HepG2 (cell line): ENCODE data around the gene CEP68. TPM values are rescaled to one million over a fixed set of nuclear protein-coding genes. Genes with fewer than 3 reads are reported as not detected.

Experiments
- ATAC-seq: fragments of 200-7000 bp; cut with Tn5 transposase; 3 replicates; pipeline ENCODE4 v1.9.1; 2020; ENCODE audit warnings: mild to moderate bottlenecking, moderate library complexity
- BruUV-seq: library from RNA; stranded (reverse); fragments of 400-500 nt; replicated peaks from 2 replicates; lab custom pipeline; 2021; lab: Mats Ljungman, UMichigan
- CTCF ChIA-PET: fragments of 300-600 bp; formaldehyde crosslinking; extraction: SDS; loops from one replicate; lab custom pipeline; 2021; ENCODE audit warnings: low total read pairs, inconsistent platforms, low intra/inter-chr PET ratio; lab: Yijun Ruan, JAX
- POLR2A ChIA-PET: fragments of 350-600 bp; sonication (Branson Sonifier 250); formaldehyde crosslinking; loops from one replicate; lab custom pipeline; 2020; ENCODE audit warnings: antibody characterized with exemption, inconsistent platforms; lab: Yijun Ruan, JAX
- DNase-seq: peaks from one replicate; pipeline ENCODE4 v3.0.0-alpha.2; 2015; ENCODE audit warnings: low spot score
- FAIRE-seq: peaks from 3 replicates; lab custom pipeline; 2011; peaks lifted over from hg19 to GRCh38; lab: Jason Lieb, UNC
- H2AFZ ChIP-seq: one replicate; pipeline ENCODE4 v1.6.1; 2011; ENCODE audit warnings: low read length, inconsistent platforms
- H3K27ac ChIP-seq: fragments of 300-600 bp; 3 replicates; pipeline ENCODE4 v1.8.0; 2011; ENCODE audit warnings: mixed run types, mild to moderate bottlenecking, mixed read lengths, low read length, inconsistent platforms; ENCODE audit not compliant: insufficient read depth; ENCODE audit errors: extremely low read length
- H3K27me3 ChIP-seq, 2 experiments: fragments of 200-600 bp in 1 of 2; 2 replicates in 1 of 2; 3 replicates in 1 of 2; pipeline versions ENCODE4 v1.6.0 to v1.8.0; 2011; ENCODE audit warnings: low read length in 2 of 2, mild to moderate bottlenecking in 2 of 2, moderate library complexity in 2 of 2, inconsistent platforms in 1 of 2; ENCODE audit not compliant: insufficient read depth in 2 of 2, control insufficient read depth in 1 of 2
- H3K36me3 ChIP-seq, 2 experiments: fragments of 200-600 bp in 1 of 2; replicated peaks in 1 of 2; 2 replicates in 1 of 2; 3 replicates in 1 of 2; pipeline versions ENCODE4 v1.5.1 to v1.8.0; 2011; ENCODE audit warnings: low read length in 2 of 2, inconsistent platforms in 1 of 2; ENCODE audit not compliant: insufficient read depth in 2 of 2, control insufficient read depth in 1 of 2
- H3K4me1 ChIP-seq: 2 replicates; pipeline ENCODE4 v1.5.1; 2012; ENCODE audit warnings: low read length, inconsistent platforms; ENCODE audit not compliant: insufficient read depth
- H3K4me2 ChIP-seq: 2 replicates; pipeline ENCODE4 v1.6.0; 2011; ENCODE audit warnings: low read depth, low read length, inconsistent platforms
- H3K4me3 ChIP-seq, 3 experiments: fragments of 200-600 bp in 1 of 3; sonication (generic), shearing (Covaris generic) in 1 of 3; replicated peaks in 1 of 3; 2 replicates each; pipeline ENCODE4 v1.5.1; 2011 to 2016; ENCODE audit warnings: low read length in 3 of 3, inconsistent platforms in 2 of 3, low read depth in 2 of 3, mild to moderate bottlenecking in 2 of 3, control low read depth in 1 of 3, mixed read lengths in 1 of 3; ENCODE audit not compliant: insufficient read depth in 1 of 3
- H3K79me2 ChIP-seq: one replicate; pipeline ENCODE4 v1.6.1; 2011; ENCODE audit warnings: low read length, inconsistent platforms; ENCODE audit not compliant: insufficient read depth
- H3K9ac ChIP-seq: 2 replicates; pipeline ENCODE4 v1.6.0; 2011; ENCODE audit warnings: mild to moderate bottlenecking, low read depth, low read length, inconsistent platforms; ENCODE audit not compliant: insufficient read depth
- H3K9me3 ChIP-seq: 2 replicates; pipeline ENCODE4 v1.5.1; 2012; ENCODE audit warnings: mild to moderate bottlenecking, low read length
- H4K20me1 ChIP-seq: 2 replicates; pipeline ENCODE4 v1.6.0; 2011; ENCODE audit warnings: inconsistent platforms, mild to moderate bottlenecking, low read length, moderate library complexity; ENCODE audit not compliant: insufficient read depth
- ETS1 ChIP-seq: sonication (generic); formaldehyde crosslinking; IDR thresholded peaks from 2 replicates; pipeline ENCODE4 v1.4.0; 2020; ENCODE audit warnings: missing genetic modification reagents
- FOXA3 ChIP-seq: IDR thresholded peaks from 2 replicates; pipeline ENCODE4 v1.6.1; 2016; ENCODE audit warnings: missing genetic modification reagents, missing compliant biosample characterization
- HOXA3 ChIP-seq: sonication (generic); formaldehyde crosslinking; IDR thresholded peaks from 2 replicates; pipeline ENCODE4 v1.5.0; 2020; ENCODE audit warnings: missing genetic modification reagents
- MYPOP ChIP-seq: sonication (generic); formaldehyde crosslinking; IDR thresholded peaks from 2 replicates; pipeline ENCODE4 v1.8.1; 2023; ENCODE audit warnings: mild to moderate bottlenecking, moderate library complexity, missing genetic modification reagents
- PAXIP1 ChIP-seq: sonication (generic); formaldehyde crosslinking; conservative IDR thresholded peaks from 2 replicates; pipeline ENCODE4 v1.4.0; 2020; ENCODE audit warnings: mild to moderate bottlenecking, missing genetic modification reagents, moderate library complexity
- RARA ChIP-seq: IDR thresholded peaks from 2 replicates; pipeline ENCODE4 v1.6.1; 2016; ENCODE audit warnings: missing genetic modification reagents, missing compliant biosample characterization
- TARDBP ChIP-seq: sonication (generic); formaldehyde crosslinking; IDR thresholded peaks from 2 replicates; pipeline ENCODE4 v1.8.0; 2022; ENCODE audit warnings: mild to moderate bottlenecking, missing genetic modification reagents
- TBX3 ChIP-seq: fragments of 450-650 bp; IDR thresholded peaks from 2 replicates; pipeline ENCODE4 v1.6.1; 2017; ENCODE audit warnings: antibody characterized with exemption, mild to moderate bottlenecking, inconsistent platforms, borderline replicate concordance
- U2AF2 ChIP-seq: fragments of 200-400 bp; formaldehyde crosslinking; IDR thresholded peaks from 2 replicates; pipeline ENCODE4 v1.6.1; 2017; ENCODE audit warnings: low read depth, mild to moderate bottlenecking, low read length
- ZNF589 ChIP-seq: sonication (generic); formaldehyde crosslinking; conservative IDR thresholded peaks from 2 replicates; pipeline ENCODE4 v1.8.0; 2022; ENCODE audit warnings: mild to moderate bottlenecking, moderate library complexity, missing genetic modification reagents
- WGBS: methylation state at CpG from one replicate; pipeline ENCODE4 v1.1.6; 2017; ENCODE audit warnings: low lambda C conversion rate; 5-methylcytosine and 5-hydroxymethylcytosine counted together
- in situ Hi-C: cut with HindIII; loops from 2 replicates; pipeline ENCODE4 v1.10.0; 2017; ENCODE audit warnings: low pct_unique_long_range_greater_than_20kb; ENCODE audit not compliant: extremely low pct_ligation_motif_present
- intact Hi-C: fragments of 100-400 bp; cut with micrococcal nuclease; formaldehyde crosslinking; loops from one replicate; pipeline ENCODE4 v1.10.0; 2022; ENCODE audit not compliant: unreplicated experiment
- polyA plus RNA-seq, 8 experiments: library from polyadenylated mRNA; depleted of rRNA in 3 of 8; stranded (reverse) in 7 of 8; unstranded in 1 of 8; fragments of >200 nt; fragmentation: Illumina TruSeq in 4 of 8; extraction: Trizol in 4 of 8; gene quantifications; 2 replicates each; pipeline versions ENCODE4 v1.2.1 to v1.2.3, GENCODE V29; 2011 to 2016; ENCODE audit warnings: low read depth in 4 of 8, missing spikeins in 1 of 8, mixed read lengths in 1 of 8; ENCODE audit not compliant: insufficient read depth in 1 of 8
- total RNA-seq, 5 experiments: library from RNA; depleted of rRNA; stranded (reverse); fragments of >200 nt; fragmentation: Illumina TruSeq; extraction: Trizol; gene quantifications; 2 replicates each; pipeline ENCODE4 v1.2.3, GENCODE V29; 2016; ENCODE audit warnings: low read depth in 1 of 5

Gene CEP68
- total and polyA plus RNA-seq, 2 of the 13 experiments (the other 11 are each of a cell fraction or from before 2014, with no cell fraction given) = 5.7 to 9.3 TPM

- Histone ChIP-seq H3K27me3 (no peaks in the 10 kb centered on the region), H3K4me3 (no peak overlapping the region), H3K4me2 (peak overlapping the region; percentile 19), H2AFZ (no peak overlapping the region), H3K79me2 (no peaks in the 10 kb centered on the region), H3K27ac (peak overlapping the region; percentile 20), H3K9ac (no peak overlapping the region), H4K20me1 (no peaks in the 10 kb centered on the region), H3K4me1 (peaks cover 35% of the 10 kb centered on the region), H3K36me3 (peaks cover 9 to 40% of the 10 kb centered on the region in 2 experiments), H3K9me3 (no peaks in the 10 kb centered on the region)
- TF ChIP-seq MYPOP (0 out of 2 replicates have a peak, but pooled peaks have one; percentile 27), U2AF2 (no peak), TARDBP (CRISPR knock-in tag) (peak; percentile 42; the same call in 1 of the 2 replicates)
- DNase-seq (peak; percentile 27), FAIRE-seq (no peak), ATAC-seq (peak; percentile 31; the same call in 2 of the 3 replicates)
- intact Hi-C loops = loop anchor here (5.0 kb wide), 1 partner anchor 33 kb away; no protein-coding TSS in a partner anchor
- POLR2A ChIA-PET = interaction anchor here (0.8 to 1.2 kb wide), 4 partner anchors 30 to 108 kb away, joined by 3 read pairs; partner anchors contain the start of gene CEP68
- 97% methylated on average over 8 of the region's 8 CpGs for WGBS
- in situ Hi-C loops = no loop called here
- BruUV-seq = no TSS peak
- CTCF ChIA-PET = no interaction called here
These were observed 30.6 kb upstream of the CEP68 start for GRCh38 chr2:65025453-65026123.

- H3K27me3 ChIP-seq = no peaks in the 10 kb centered on the region
- in situ Hi-C loops = no loop called here
- peak; percentile 35 for DNase-seq
- H2AFZ ChIP-seq = no peak overlapping the region
- H3K4me1 ChIP-seq = peaks cover 41% of the 10 kb centered on the region
- intact Hi-C loops = loop anchor here (5.0 kb wide), 1 partner anchor 34 kb away; no protein-coding TSS in a partner anchor
- peak; percentile 34 for FAIRE-seq
- H4K20me1 ChIP-seq = no peaks in the 10 kb centered on the region
- no peaks in the 10 kb centered on the region for H3K9me3 ChIP-seq
- WGBS = 70% methylated on average over 8 of the region's 8 CpGs
- peak overlapping the region; percentile 20 for H3K27ac ChIP-seq
- no peaks in the 10 kb centered on the region for H3K79me2 ChIP-seq
- H3K4me3 ChIP-seq = no peak overlapping the region
- no peak overlapping the region for H3K9ac ChIP-seq
- ATAC-seq = peak; percentile 60
- H3K36me3 ChIP-seq = peaks cover 5 to 35% of the 10 kb centered on the region in 2 experiments
- CTCF ChIA-PET = no interaction called here
- POLR2A ChIA-PET = interaction anchor here (1.0 to 1.2 kb wide), 3 partner anchors 38 to 108 kb away, joined by 3 read pairs; no protein-coding TSS in a partner anchor
- H3K4me2 ChIP-seq = peak overlapping the region; percentile 19
- BruUV-seq = no TSS peak
- TF ChIP-seq PAXIP1 (CRISPR knock-in tag) (0 out of 2 replicates have a peak, but pooled peaks have one; percentile 32), TBX3 (0 out of 2 replicates have a peak, but pooled peaks have one; percentile 11), ETS1 (CRISPR knock-in tag) (no peak), FOXA3 (CRISPR knock-in tag) (peak; percentile 71), RARA (CRISPR knock-in tag) (0 out of 2 replicates have a peak, but pooled peaks have one; percentile 5), HOXA3 (CRISPR knock-in tag) (peak; percentile 45; the same call in 1 of the 2 replicates), ZNF589 (CRISPR knock-in tag) (no peak)
These were observed 30.1 kb upstream of the CEP68 start for GRCh38 chr2:65026154-65026553.
